HUDEP-2 (cell line): ENCODE data around the gene ZFAND3.
"Not testable (repeated sequence)": the region's sequence is repeated elsewhere in the genome, so short reads cannot be mapped to it uniquely, and the experiment has no call there.

Source experiments
- DNase-seq, 76 experiments: peaks; one replicate each; lab custom pipeline; 2025; ENCODE audit not compliant: unreplicated experiment in 76 of 76; lab: John Stamatoyannopoulos, UW

The ZFAND3 gene

DNA sequence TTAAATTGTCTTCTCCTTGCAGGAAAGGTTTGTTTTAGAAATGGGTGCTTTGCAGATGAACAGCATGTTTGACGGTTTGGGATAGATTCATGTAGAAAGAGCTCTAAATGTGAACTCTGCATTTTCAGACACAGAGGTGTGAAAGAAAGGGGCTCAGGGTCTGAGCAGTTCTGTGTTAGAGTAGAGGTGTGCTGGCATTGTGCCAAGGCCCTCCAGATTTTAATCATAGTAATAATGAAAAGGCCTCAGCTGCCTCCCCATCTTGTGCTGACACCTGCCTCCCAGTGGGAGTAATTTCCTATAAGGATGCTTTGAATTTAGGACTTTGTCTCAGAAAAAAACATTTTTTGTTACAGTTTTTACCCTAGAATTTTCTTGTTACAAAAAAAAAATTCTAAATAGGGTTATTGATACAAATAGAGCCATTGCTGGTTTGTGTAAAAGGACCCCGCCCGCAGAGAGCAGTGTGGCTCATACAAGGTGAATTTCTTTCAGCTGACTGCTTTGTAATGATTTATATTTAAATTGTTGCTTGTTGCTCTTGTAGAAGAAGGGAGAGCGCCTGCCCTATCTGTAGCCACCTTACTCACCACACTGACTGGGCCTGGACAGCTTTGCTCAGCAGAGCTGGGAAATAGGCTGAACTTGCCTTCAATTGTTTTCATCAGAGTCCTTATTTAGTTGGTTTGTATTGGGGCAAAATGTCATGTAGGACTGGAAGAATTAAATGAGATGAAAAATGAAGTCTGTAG, 294.5 kb downstream of the ZFAND3 start:
- no peak for DNase-seq

DNA sequence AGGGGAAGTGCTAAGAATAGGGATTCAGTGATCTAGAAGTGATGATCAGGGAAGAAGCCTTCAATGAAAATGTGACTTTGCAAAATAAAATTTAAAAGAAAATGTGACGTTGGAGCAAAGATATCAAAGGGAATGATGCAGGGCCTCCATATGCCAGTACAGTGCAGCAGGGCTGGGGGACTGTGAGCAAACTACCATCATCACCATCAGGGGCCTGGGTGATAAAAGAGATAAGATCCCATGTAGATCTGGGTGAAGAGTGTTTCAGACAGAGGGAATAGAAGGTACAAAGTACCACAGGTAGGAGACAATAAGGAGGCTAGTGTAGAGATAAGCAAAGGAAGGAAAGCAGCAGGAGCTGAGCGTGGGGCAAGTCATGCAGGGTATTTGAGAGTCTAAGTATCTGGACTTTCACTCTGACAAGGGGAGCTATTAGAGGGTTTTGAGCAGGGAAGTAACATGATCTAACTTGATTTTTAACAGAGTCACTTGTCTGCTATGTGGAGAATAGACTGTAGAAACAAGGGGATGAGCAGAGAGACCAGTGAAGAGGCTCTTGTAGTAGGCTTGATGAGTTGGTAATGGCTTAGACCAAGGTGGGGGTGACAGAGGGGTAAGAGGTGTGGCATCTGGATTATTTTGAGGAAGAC, 295.6 kb downstream of the ZFAND3 start:
- DNase-seq: no peak

DNA sequence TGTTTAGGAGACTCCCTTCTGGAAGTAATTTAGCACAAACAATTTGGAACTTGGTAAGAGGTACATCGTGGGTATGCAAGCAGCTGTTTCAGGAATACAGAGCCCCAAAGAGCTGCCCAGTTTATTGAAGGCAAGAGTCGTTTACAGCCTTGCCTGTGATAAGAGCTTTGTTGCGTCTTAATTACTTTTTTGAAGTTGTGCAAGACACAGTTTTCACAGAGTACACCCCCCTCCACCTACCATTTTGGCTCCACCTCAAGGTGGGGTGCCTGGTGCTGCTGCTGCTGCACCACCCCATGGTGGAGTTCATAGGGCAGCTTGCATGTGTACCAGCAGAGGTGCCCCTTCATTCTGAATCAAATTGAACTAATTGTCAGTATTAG, 296.1 kb downstream of the ZFAND3 start:
- no peak for DNase-seq

DNA sequence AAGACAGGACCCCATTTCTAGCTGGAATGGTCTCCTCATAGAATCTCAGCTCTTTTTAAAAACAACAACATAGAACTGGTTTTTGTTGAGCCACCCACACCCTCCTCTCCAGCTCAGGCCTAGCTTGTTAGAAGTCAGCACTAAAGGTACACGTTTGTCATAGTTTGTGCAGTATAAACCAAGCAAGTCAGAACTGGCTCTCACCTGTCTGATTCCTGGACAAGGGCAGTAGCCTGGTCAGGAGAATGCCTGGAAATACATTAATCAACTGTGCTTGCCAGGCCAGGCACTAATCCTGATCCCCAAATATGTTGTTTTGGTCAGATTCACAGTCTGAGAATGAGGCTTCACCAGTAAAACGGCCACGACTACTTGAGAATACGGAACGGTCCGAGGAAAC, 296.7 kb downstream of the ZFAND3 start:
- DNase-seq: no peak

DNA sequence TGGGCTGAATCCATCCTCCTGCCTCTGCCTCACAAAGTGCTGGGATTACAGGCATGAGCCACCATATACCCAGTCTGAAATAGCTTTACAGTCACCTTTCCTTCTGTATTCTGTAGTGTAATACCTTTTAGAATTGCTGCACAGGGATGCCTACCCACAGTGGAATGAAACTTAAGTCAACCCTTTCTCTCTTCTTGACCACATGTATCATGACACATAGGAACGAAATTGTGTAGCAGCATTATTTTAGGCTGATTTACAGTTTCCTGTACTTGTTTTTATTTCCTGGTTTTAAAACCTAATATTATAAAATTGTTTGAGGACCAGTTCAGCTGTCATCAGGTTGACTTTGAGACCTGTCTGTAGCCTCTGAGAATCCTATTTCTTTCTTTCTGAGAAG, 297.8 kb downstream of the ZFAND3 start:
- DNase-seq: no peak

DNA sequence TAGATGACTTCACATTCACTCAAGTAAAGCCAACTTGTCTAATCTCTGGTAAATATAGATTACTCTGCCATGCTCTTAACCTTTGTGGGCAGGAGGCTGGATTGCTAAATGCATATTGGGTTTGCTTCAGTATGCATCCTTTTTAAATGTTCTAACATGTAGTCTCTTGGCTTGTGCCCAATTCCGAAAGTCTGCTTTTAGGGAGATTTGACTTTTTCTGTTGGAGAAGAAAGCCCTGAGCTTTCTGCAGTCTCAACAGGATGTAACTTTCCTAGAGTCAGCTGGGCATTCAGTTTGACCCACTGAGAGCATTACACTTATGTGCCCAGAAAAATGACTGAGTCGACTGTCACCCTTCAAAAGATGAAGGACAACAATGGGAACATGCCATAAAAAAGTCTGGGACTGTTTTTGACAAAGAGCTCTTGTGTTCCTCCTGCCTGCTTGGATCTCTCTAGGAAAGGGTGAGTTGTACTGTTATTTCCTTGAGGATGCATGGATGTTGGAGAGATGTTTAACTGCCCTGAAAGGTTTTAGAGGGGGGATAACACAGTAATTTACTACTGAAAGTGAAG, 299.4 kb downstream of the ZFAND3 start:
- no peak for DNase-seq

DNA sequence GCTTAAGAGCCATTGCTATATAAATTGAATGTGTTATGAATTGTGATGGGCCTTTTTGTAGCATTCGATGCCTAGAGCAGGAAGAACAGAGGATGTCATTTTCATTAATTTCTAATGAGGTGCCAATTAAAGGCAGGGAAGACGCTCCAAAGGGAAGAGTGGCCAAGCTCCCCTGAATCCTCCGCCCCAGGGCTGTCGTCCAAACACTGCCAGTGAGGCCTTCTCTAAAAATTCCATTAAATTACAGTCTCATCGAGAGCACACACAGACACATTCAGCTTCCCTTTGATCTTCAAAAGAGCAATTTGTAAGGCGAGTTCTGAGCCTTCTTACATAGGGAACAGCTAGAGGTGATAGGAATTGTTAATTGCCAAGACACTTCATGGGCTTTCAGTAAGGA, 300.0 kb downstream of the ZFAND3 start:
- no peak for DNase-seq

DNA sequence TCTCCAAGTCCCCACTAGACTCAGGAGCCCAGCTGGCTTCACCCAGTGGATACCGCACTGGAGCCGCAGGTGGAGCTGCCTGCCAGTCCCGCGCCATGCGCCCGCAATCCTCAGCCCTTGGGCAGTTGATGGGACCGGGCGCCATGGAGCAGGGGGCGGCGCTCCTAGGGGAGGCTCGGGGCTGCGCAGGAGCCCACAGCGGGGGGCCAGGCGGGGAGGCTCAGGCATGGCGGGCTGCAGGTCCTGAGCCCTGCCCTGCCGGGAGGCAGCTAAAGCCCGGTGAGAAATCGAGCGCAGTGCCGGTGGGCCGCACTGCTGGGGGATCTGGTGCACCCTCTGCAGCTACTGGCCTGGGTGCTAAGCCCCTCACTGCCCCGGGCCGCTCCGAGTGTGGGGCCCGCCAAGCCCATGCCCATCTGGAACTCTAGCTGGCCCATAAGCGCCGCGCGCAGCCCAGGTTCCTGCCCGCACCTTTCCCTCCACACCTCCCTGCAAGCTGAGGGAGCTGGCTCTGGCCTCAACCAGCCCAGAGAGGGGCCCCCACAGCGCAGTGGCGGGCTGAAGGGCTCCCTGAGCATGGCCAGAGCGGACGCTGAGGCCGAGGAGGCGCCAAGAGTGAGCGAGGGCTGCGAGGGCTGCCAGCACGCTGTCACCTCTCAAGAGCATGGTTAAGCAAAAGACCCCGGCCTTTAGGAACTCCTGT, 304.8 kb downstream of the ZFAND3 start:
- not testable (repeated sequence) for DNase-seq

DNA sequence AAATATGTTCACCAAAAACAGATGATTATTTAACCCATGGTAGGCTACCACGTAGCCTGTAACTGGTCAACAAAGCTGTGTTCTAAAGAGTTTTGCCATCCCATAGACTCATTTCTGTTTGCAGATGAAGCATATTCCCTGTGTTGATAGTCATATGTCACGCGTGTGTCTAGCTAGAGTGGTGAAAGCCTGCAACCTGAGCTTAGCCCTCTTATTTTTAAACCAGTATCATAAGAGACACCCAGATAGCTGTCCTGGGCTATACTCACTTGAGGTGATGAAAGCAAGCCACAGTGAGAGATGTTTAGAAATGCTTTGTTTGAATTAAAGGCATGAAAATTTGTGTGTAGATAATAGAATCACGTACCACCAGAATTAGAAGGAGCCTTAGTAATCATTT, 307.8 kb downstream of the ZFAND3 start:
- no peak for DNase-seq

DNA sequence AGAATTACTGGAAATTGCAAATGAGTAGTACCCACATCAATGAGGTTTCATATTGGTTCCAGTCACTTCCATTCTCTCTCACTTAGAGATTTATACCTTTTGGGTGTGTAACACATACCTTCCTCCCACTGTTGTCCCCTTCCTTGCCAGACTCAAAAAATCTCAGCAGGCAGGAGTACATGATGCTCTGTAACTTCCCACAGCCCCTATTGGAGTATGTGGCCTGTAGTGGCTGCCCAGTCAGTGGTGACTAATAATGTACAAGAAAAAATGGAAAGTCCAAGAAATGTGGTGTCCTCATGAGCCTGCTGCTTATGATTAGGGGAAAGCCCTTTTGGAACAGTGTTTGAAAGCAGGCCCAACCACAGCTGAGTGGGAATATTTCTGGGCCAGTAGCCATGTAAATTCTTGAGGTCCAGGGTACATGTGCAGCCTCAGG, 312.0 kb downstream of the ZFAND3 start:
- no peak for DNase-seq

DNA sequence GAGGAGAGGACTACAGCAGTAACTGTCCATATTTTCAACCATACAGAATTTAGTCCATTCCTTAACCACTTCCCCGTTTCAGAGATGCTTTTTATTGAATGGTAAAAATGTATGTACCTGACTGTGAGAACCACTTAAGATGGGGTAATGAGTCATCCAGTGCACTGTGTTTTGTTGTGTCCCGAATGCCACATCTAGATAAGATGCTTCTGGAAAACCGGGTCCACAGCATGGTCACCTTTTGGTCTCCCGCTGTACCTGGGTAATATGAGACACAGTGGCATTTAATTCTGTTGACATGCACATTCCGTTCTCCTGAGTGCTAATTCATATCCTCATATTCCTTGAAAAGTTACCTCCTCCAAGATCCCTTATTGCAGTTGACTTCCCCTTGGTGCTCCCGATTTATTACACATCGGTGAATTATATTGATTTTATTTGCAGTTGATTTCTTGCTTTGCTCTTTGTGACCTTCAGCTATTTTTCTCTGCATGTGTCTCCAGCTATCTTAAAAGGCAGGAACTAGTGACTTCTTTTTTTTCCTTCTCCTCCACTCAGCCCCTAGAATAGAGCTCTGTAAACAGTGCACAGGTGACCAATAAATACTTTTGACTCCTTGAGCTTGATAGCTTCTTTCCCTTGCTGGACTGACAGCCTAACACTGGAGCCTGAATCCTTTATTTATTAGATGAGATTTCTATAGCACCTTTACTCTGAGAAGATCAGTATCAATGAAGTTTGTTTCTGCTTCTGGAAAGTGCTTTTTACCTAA, 314.6 kb downstream of the ZFAND3 start:
- DNase-seq: no peak

DNA sequence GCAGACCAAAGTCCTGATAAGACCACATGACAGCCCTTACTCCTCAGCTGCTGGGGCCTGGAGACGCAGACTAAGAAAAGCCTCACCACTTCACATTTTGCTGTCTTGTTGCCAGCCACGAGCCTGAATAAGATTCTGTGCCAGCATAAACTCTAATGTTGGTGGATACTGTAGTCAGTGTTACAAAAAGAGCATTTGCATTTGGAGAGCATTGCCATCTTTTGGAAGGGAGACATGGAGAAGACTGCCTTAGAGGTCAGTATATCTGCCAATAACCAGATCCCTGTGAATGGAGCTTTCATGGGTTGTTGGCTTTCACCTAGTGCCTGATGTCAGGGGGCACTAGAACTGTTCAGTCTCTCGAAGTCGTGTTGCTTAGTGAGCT, 315.2 kb downstream of the ZFAND3 start:
- DNase-seq: no peak

DNA sequence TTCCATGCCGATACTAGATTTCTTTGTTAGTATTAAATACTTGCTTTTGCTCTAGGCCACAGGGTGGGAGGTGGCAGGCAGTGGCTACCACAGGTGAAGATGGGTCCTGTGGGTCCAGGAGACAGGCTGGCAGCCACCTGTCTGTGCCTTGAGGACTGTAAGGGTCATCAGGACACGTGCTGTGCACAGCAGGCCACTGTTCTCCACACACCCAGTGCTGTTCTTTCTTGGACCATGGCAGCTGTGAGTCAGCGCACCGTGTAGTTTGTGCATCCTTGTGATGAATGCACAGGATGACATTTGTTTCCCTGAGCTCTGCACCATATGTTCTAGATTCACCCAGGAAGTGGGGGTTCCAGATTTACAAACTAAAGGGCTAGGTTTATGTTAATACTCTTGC, 317.0 kb downstream of the ZFAND3 start:
- DNase-seq: no peak

DNA sequence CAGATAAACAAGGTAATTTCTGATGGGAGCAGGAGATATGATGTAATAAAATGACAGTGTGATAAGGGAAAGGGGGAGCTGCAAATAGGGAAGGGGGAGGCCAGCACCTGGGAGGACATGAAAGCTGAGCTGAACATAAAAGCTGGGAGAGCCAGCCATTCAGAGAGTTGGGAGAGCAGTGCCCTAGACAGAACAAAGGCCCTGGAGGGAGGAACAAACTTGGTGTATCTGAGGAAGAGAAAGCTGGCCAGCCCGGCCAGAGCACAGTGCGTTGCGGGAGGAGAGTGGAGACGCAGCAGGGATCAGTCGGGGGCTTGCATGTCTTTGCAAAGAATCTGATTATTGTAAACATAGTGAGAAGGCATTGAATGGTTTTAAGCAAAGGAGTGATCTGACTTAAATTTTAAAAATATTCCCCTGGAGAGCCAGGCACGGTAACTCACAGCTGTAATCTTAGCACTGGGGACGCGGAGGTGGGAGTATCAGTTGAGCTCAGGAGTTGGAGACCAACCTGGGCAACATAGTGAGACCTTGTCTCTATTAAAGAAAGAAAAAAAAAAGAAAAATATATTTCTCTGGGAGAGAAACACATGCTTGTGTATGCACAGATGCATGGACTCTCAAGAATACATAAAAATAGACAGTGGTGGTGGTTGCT, 318.2 kb downstream of the ZFAND3 start:
- DNase-seq: no peak

DNA sequence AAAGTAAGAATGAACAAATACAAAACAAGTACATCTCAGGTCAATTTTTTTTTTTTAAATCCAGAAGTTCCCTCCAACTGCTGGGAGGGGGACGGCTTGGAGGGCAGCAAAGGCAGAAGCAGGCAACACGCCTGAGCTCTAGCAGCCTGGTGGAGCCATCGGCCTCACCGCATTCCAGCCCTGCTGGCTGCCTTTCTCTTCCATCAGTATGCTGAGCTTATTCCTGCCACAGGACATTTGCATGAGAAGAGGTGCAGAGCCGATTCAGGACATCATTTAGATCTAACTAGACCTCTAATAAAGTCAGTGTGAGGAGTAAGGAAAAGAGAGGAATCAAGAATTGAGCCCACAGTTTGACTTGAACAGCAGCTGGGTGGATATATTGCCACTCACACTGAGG, 318.8 kb downstream of the ZFAND3 start:
- DNase-seq: no peak

DNA sequence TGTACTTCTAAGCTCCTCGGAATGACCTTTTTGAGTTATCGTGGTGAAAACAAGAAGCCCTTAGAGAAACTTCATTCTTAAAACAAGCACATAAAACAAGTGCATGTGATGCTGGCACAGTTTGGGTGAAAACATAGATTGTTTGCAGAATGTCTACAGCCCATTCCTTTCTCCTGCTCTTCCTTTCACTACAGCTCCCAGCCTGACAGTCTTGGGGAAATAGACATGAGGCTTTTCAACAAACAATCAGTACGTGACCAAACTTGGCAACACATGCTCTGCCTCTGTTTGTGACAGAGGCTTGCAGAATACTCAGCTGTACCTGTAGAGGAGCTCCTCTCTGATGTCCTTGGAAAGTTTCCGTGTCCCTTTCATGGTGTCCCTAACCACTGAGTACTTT, 321.6 kb downstream of the ZFAND3 start:
- no peak for DNase-seq

DNA sequence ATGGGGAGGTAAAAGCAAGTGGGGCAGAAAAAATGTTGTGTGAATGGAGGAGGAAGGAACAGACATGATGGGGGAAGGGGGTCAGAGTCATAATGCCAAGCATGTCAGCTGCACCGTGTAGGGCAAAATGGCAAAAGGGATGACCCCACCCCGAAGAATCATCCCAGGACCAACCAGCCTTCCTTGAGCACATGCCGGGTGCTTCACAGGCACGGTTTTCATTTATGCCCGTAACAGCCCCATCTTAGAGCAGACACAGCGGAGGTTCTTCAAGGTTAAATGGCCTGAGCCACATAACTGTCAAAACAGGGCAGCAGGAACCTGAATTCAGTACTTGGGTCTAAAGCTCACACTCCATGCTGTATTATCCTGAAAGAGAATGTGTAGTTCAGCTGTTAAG, 322.2 kb downstream of the ZFAND3 start:
- no peak for DNase-seq

DNA sequence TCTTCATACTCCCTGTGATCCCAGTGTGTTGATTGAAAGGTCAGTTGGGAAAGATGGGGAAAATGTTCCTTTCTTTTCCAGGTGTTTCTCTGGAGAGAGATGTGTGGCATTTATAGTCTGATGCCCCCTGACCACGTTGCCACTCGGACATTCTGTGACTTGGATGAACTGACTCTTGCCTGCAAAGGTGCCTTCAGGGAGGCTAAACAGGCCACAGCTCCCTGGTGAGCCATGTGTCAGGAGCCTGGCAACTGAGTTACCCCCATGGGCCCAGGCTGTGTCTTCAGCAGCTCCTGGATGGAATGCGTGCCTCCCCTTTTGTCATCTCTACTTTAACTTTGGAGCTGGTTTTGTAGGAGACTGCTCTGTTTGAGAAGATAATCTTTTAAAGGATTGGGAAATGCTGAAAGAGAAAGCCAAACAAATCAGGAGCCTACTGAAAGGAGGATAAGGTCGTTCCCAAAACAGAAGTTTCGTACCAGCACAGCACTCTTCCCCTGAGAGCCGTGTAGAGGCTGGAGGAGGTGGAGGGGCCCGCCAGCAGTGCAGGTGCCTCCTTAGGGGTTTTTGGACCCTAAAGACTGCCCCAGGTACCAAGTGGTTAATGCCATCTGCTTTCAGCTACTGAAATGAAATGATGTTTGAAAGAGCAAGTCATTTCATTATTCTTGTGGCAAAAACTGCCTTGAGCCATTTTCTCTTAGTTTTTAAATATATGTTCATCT, 322.8 kb downstream of the ZFAND3 start:
- DNase-seq: no peak

DNA sequence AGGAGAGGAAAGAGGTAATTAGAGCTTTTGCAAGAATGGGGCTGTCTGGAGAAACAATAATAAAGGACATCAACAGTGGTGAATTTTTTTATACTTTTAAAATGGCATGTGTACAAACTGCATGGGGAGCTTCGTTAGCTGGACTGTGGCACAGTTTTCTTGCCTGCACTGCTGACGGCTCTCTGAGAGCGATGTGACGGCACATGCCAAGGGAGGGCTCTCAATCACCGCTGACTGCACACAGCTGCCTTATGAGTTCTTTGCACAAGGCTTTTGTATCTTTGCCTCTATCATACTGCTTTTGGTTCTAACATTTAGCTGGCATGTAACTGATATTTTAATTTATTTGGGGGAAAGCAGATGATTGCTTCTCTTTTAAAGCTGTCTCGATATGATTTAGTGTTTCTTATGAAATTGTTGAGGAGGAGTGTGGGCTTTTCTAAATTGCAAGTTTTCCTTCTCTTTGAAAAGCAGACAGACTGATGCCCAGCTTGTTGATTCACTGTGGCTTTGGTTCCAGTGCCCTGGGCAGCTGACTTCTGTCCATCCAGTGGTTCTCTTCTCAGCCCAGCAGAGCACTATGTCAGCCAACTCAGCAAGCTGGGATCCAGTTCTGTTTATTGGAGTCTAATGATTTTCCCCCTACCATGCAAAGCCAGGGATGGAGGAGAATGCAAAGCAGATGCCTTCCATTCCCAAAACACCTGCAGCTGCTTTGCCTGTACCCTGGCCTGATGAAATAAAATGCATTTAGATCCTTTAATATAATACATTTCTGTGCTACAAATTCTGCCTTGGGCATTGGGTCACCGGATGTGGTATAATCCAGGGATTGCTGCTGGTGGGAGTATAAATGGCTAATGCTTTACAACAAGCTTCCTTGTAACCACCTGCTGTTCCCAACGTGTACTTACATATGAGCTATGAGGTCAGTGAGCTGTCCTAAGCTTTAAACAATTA, 323.9 kb downstream of the ZFAND3 start:
- DNase-seq: no peak
